Ectodermal cell (in vitro differentiated cells): ENCODE results near the gene SLC37A3.
"Not testable (repeated sequence)": the region's sequence is repeated elsewhere in the genome, so short reads cannot be mapped to it uniquely, and the experiment has no call there.

ENCODE experiments used
- H3K27ac ChIP-seq: 2 replicates; pipeline ENCODE4 v1.7.0; 2013; ENCODE audit warnings: mild to moderate bottlenecking, low read depth, low read length; ENCODE audit not compliant: insufficient read depth, poor library complexity, severe bottlenecking
- H3K27me3 ChIP-seq: 2 replicates; pipeline ENCODE4 v1.7.0; 2013; ENCODE audit warnings: mild to moderate bottlenecking, low read length; ENCODE audit not compliant: insufficient read depth, control insufficient read depth, poor library complexity, severe bottlenecking
- H3K36me3 ChIP-seq: one replicate; pipeline ENCODE4 v1.7.0; 2013; ENCODE audit warnings: low read length; ENCODE audit not compliant: control insufficient read depth, insufficient read depth
- H3K4me1 ChIP-seq: one replicate; pipeline ENCODE4 v1.7.0; 2013; ENCODE audit warnings: low read length; ENCODE audit not compliant: control insufficient read depth, insufficient read depth
- H3K4me3 ChIP-seq: 2 replicates; pipeline ENCODE4 v1.7.0; 2013; ENCODE audit warnings: low read depth, low read length, control low read depth; ENCODE audit not compliant: insufficient read depth
- H3K9me3 ChIP-seq: 2 replicates; pipeline ENCODE4 v1.7.0; 2013; ENCODE audit warnings: mild to moderate bottlenecking, low read length, moderate library complexity; ENCODE audit not compliant: control insufficient read depth
- WGBS, 2 experiments: methylation state at CpG; one replicate each; pipeline ENCODE4 v1.1.7; 2013; ENCODE audit warnings: missing lambda C conversion rate in 2 of 2; 5-methylcytosine and 5-hydroxymethylcytosine counted together

Gene SLC37A3

GRCh38 chr7:140349144-140349771 lies 49.1 kb downstream of the SLC37A3 start:
- H3K4me3 ChIP-seq: no peak overlapping the region

GRCh38 chr7:140348161-140348849 lies 50.0 kb downstream of the SLC37A3 start:
- H3K27me3 ChIP-seq: no peaks in the 10 kb centered on the region
- H3K4me1 ChIP-seq: peaks cover 19% of the 10 kb centered on the region
- no peak overlapping the region for H3K4me3 ChIP-seq
- 90% methylated on average over 13 of the region's 13 CpGs for WGBS, 2 experiments
- peak overlapping the region; percentile 71 for H3K27ac ChIP-seq
- peaks cover 9% of the 10 kb centered on the region for H3K36me3 ChIP-seq
- H3K9me3 ChIP-seq: no peaks in the 10 kb centered on the region

More at GRCh38 chr7:140349144-140349771, 49.1 kb downstream of the SLC37A3 start:
- Histone ChIP-seq H3K4me1 (peaks cover 19% of the 10 kb centered on the region), H3K27me3 (no peaks in the 10 kb centered on the region), H3K27ac (peak overlapping the region; percentile 71), H3K36me3 (peaks cover 7% of the 10 kb centered on the region), H3K9me3 (no peaks in the 10 kb centered on the region)
- WGBS, 2 experiments: 59 to 62% methylated on average over 8 of the region's 8 CpGs

- H3K27me3 ChIP-seq: no peaks in the 10 kb centered on the region
- H3K4me1 ChIP-seq: peaks cover 19% of the 10 kb centered on the region
- H3K4me3 ChIP-seq: no peak overlapping the region
- H3K27ac ChIP-seq: no peak overlapping the region
- H3K9me3 ChIP-seq: no peaks in the 10 kb centered on the region
- peaks cover 20% of the 10 kb centered on the region for H3K36me3 ChIP-seq
- WGBS, 2 experiments: 96 to 97% methylated on average over 3 to 5 of the region's 5 CpGs
These were observed 51.1 kb downstream of the SLC37A3 start for GRCh38 chr7:140347218-140347617.

GRCh38 chr7:140345426-140345825 lies 52.9 kb downstream of the SLC37A3 start:
- H3K9me3 ChIP-seq: no peaks in the 10 kb centered on the region
- peaks cover 25% of the 10 kb centered on the region for H3K36me3 ChIP-seq
- no peaks in the 10 kb centered on the region for H3K27me3 ChIP-seq
- no peak overlapping the region for H3K4me3 ChIP-seq
- peaks cover 19% of the 10 kb centered on the region for H3K4me1 ChIP-seq
- WGBS, 2 experiments: 87 to 94% methylated on average over 3 of the region's 3 CpGs
- no peak overlapping the region for H3K27ac ChIP-seq

GRCh38 chr7:140342727-140343514 lies 55.4 kb downstream of the SLC37A3 start:
- no peaks in the 10 kb centered on the region for H3K4me1 ChIP-seq
- no peaks in the 10 kb centered on the region for H3K27me3 ChIP-seq
- 80 to 82% methylated on average over 13 of the region's 13 CpGs for WGBS, 2 experiments
- no peak overlapping the region for H3K27ac ChIP-seq
- peaks cover 25% of the 10 kb centered on the region for H3K36me3 ChIP-seq
- H3K4me3 ChIP-seq: no peak overlapping the region
- no peaks in the 10 kb centered on the region for H3K9me3 ChIP-seq

GRCh38 chr7:140338959-140339358 lies 59.4 kb downstream of the SLC37A3 start:
- H3K4me3 ChIP-seq, H3K27me3 ChIP-seq, H3K9me3 ChIP-seq, H3K4me1 ChIP-seq, H3K27ac ChIP-seq: not testable (repeated sequence)
- peaks cover 25% of the 10 kb centered on the region for H3K36me3 ChIP-seq
- WGBS, 2 experiments: 93 to 100% methylated on average over 1 of the region's 1 CpG

- Histone ChIP-seq H3K9me3 (no peaks in the 10 kb centered on the region), H3K27me3 (no peaks in the 10 kb centered on the region), H3K4me1 (no peaks in the 10 kb centered on the region), H3K36me3 (peaks cover 7% of the 10 kb centered on the region), H3K27ac (no peak overlapping the region), H3K4me3 (no peak overlapping the region)
- WGBS, 2 experiments: 94 to 96% methylated on average over 8 of the region's 8 CpGs
These were observed 63.8 kb downstream of the SLC37A3 start for GRCh38 chr7:140334341-140335057.

GRCh38 chr7:140333686-140334085 lies 64.6 kb downstream of the SLC37A3 start:
- Histone ChIP-seq H3K4me3 (no peak overlapping the region), H3K36me3 (peaks cover 7% of the 10 kb centered on the region), H3K4me1 (no peaks in the 10 kb centered on the region), H3K27me3 (no peaks in the 10 kb centered on the region), H3K9me3 (no peaks in the 10 kb centered on the region), H3K27ac (no peak overlapping the region)
- WGBS, 2 experiments: 95 to 100% methylated on average over 3 to 5 of the region's 5 CpGs

- WGBS, 2 experiments: 90 to 92% methylated on average over 10 of the region's 10 CpGs
- Histone ChIP-seq H3K27me3 (no peaks in the 10 kb centered on the region), H3K36me3 (peaks cover 7% of the 10 kb centered on the region), H3K4me3 (no peak overlapping the region), H3K9me3 (no peaks in the 10 kb centered on the region), H3K27ac (no peak overlapping the region), H3K4me1 (no peaks in the 10 kb centered on the region)
These were observed 65.1 kb downstream of the SLC37A3 start for GRCh38 chr7:140333223-140333622.
